Astrocyte (in vitro differentiated cells and primary cell): ENCODE results near the gene COL4A6.

Source experiments
- EZH2 ChIP-seq: IDR thresholded peaks from 2 replicates; pipeline ENCODE4 v1.6.1; 2012; ENCODE audit warnings: mild to moderate bottlenecking, low read length, inconsistent platforms; ENCODE audit not compliant: insufficient read depth
- TF ChIP-seq, protein P1 (sequence below): IDR thresholded peaks from 2 replicates; pipeline ENCODE4 v1.5.1; 2011; ENCODE audit warnings: low read depth, mild to moderate bottlenecking, inconsistent platforms, low read length, moderate library complexity; ENCODE audit not compliant: insufficient read depth

- TF ChIP-seq, protein P1, sequence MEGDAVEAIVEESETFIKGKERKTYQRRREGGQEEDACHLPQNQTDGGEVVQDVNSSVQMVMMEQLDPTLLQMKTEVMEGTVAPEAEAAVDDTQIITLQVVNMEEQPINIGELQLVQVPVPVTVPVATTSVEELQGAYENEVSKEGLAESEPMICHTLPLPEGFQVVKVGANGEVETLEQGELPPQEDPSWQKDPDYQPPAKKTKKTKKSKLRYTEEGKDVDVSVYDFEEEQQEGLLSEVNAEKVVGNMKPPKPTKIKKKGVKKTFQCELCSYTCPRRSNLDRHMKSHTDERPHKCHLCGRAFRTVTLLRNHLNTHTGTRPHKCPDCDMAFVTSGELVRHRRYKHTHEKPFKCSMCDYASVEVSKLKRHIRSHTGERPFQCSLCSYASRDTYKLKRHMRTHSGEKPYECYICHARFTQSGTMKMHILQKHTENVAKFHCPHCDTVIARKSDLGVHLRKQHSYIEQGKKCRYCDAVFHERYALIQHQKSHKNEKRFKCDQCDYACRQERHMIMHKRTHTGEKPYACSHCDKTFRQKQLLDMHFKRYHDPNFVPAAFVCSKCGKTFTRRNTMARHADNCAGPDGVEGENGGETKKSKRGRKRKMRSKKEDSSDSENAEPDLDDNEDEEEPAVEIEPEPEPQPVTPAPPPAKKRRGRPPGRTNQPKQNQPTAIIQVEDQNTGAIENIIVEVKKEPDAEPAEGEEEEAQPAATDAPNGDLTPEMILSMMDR, result no peak
- TF ChIP-seq EZH2, result no peak
Measured at GRCh38 chrX:108254636-108255035, 183.6 kb downstream of the COL4A6 start.
